ENCODE measurements around the gene GLYATL3. TPM values are rescaled to one million over a fixed set of nuclear protein-coding genes. Genes with fewer than 3 reads are reported as not detected.

The GLYATL3 gene
- not detected in 2 replicates for total RNA-seq (2014; rRNA removed; shearing (Covaris generic))
- not detected in 2 replicates for total RNA-seq (2022)
- Bru-seq, nascent RNA = percentile 5 among the genes with signal in this experiment
- percentile 5 among the genes with signal in this experiment for BruChase-seq, experiment 1, labeled RNA remaining after a 6-hour chase
- percentile 9 among the genes with signal in this experiment for BruChase-seq, experiment 2, labeled RNA remaining after a 2-hour chase
- long read RNA-seq = 0 reads

- TF ChIP-seq EZH2phosphoT487 (IDR thresholded peaks at IDR 0.05; ENCODE audit: borderline replicate concordance, low read depth, low read length) = no peak
- no peak for TF ChIP-seq CTCF (conservative IDR thresholded peaks at IDR 0.05; ENCODE audit: low read length)
- no peaks in the 10 kb centered on the region for H3K4me1 ChIP-seq (ENCODE audit: insufficient read depth, low read length, poor library complexity, severe bottlenecking)
- no peaks in the 10 kb centered on the region for H4K20me1 ChIP-seq (ENCODE audit: insufficient read depth, low read length)
These were observed at the start of gene GLYATL3 for GRCh38 chr6:49499623-49500022. Gene GLYATL3, plus strand, starts transcription at chr6:49499923. Its CDS starts 12,068 bp downstream, at chr6:49511991.

GRCh38 chr6:49453221-49453620 is 46.5 kb upstream of the GLYATL3 start:
- BruUV-seq (replicated peaks) = no TSS peak
- ChIA-PET POLR2A (interaction anchor here (1.1 to 1.5 kb wide), 2 partner anchors 12 to 16 kb away, joined by 3 to 6 read pairs; no protein-coding TSS in a partner anchor), CTCF (ENCODE audit: unreplicated experiment) (no interaction called here)
- DNase-seq (ENCODE audit: low spot score) = peak; percentile 8
- Histone ChIP-seq H3K4me2 (ENCODE audit: low read length) (no peak overlapping the region), H4K20me1 (ENCODE audit: insufficient read depth, low read length) (no peaks in the 10 kb centered on the region), H3K4me3 (ENCODE audit: low read depth, low read length, poor library complexity, severe bottlenecking) (no peak overlapping the region), H3K79me2 (ENCODE audit: insufficient read depth, low read depth, low read length) (no peaks in the 10 kb centered on the region), H3K27ac (ENCODE audit: low read depth, low read length, poor library complexity, severe bottlenecking) (no peak overlapping the region), H3K4me1 (ENCODE audit: insufficient read depth, low read length, poor library complexity, severe bottlenecking) (no peaks in the 10 kb centered on the region), H3K36me3 (ENCODE audit: insufficient read depth, low read length) (peaks cover 40% of the 10 kb centered on the region), H3K9me3 (ENCODE audit: low read length) (no peaks in the 10 kb centered on the region), H3K9me2 (ENCODE audit: insufficient read depth, low read length) (no peaks in the 10 kb centered on the region), H2AFZ (ENCODE audit: low read length) (no peak overlapping the region)
- intact Hi-C loops (cut with micrococcal nuclease; ENCODE audit: unreplicated experiment) = no loop called here
- TF ChIP-seq EZH2phosphoT487 (IDR thresholded peaks at IDR 0.05; ENCODE audit: borderline replicate concordance, low read depth, low read length) (no peak), CTCF (conservative IDR thresholded peaks at IDR 0.05; ENCODE audit: low read length) (peak; percentile 66; the same call in 1 of the 2 replicates)

More at GRCh38 chr6:49499623-49500022, at the start of gene GLYATL3:
- Histone ChIP-seq H3K4me3 (ENCODE audit: low read depth, low read length, poor library complexity, severe bottlenecking) (no peak within 1 kb of the TSS), H3K9me3 (ENCODE audit: low read length) (no peaks in the 10 kb centered on the region), H3K27ac (ENCODE audit: low read depth, low read length, poor library complexity, severe bottlenecking) (no peak within 1 kb of the TSS), H3K9me2 (ENCODE audit: insufficient read depth, low read length) (no peaks in the 10 kb centered on the region), H2AFZ (ENCODE audit: low read length) (no peak within 1 kb of the TSS), H3K36me3 (ENCODE audit: insufficient read depth, low read length) (peaks cover 2% of the 10 kb centered on the region; the same call in 1 of the 2 replicates), H3K4me2 (ENCODE audit: low read length) (no peak within 1 kb of the TSS), H3K79me2 (ENCODE audit: insufficient read depth, low read depth, low read length) (no peaks in the 10 kb centered on the region)
- CTCF ChIA-PET (ENCODE audit: unreplicated experiment) = no interaction called here
- no peak for DNase-seq (ENCODE audit: low spot score)
- BruUV-seq (replicated peaks) = no TSS peak
- POLR2A ChIA-PET = interaction anchor here (1.3 kb wide), 1 partner anchor 21 kb away, joined by 4 read pairs; no protein-coding TSS in a partner anchor
- intact Hi-C loops (cut with micrococcal nuclease; ENCODE audit: unreplicated experiment) = no loop called here

All from OCI-LY7 (cell line).